HG03039 (cell line): ENCODE measurements around the gene IL17RC.
"Not testable (repeated sequence)": the region's sequence is repeated elsewhere in the genome, so short reads cannot be mapped to it uniquely, and the experiment has no call there.

Source experiments
- ATAC-seq: cut with Tn5 transposase; IDR thresholded peaks from one replicate; pipeline ENCODE4 v1.9.1; 2021; ENCODE audit warnings: mild to moderate bottlenecking, moderate library complexity; ENCODE audit not compliant: unreplicated experiment

The IL17RC gene

GRCh38 chr3:9914559-9915253, 2.2 kb upstream of the IL17RC start:
- ATAC-seq: no peak

DNA sequence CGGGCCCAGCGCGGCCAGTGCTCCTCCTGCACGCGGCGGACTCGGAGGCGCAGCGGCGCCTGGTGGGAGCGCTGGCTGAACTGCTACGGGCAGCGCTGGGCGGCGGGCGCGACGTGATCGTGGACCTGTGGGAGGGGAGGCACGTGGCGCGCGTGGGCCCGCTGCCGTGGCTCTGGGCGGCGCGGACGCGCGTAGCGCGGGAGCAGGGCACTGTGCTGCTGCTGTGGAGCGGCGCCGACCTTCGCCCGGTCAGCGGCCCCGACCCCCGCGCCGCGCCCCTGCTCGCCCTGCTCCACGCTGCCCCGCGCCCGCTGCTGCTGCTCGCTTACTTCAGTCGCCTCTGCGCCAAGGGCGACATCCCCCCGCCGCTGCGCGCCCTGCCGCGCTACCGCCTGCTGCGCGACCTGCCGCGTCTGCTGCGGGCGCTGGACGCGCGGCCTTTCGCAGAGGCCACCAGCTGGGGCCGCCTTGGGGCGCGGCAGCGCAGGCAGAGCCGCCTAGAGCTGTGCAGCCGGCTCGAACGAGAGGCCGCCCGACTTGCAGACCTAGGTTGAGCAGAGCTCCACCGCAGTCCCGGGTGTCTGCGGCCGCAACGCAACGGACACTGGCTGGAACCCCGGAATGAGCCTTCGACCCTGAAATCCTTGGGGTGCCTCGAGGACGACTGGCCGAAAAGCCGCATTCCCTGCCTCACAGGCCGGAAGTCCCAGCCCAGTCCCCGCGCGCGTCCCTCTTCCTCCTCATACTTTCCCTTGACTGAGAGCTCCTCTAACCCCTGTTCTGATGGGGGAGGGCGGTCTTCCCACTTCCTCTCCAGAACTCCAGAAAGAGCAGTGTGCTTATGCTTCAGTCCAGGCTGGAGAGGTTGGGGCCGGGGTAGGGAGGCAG, 1.4 kb upstream of the IL17RC start:
- no peak for ATAC-seq

DNA sequence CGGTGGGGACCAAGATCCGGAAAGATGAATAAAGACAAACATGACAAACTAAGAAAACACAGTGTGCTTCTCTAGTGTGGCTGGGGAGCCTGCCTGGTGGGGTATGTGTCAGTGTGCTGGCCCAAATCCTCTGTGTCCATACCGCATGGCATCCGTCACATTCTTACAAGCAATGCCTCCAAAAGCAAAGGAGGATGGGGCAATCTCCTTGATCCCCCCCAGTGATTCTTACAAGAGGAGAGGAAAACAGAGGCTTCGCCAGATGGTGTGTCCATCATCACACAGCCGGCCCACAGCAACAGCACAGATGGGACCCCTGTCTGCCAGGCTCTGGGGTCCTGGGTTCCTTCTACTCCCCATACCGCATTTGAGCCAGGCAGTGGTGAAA, 558 bp upstream of the IL17RC start:
- ATAC-seq: no peak

- no peak for ATAC-seq
Measured at GRCh38 chr3:9917820-9918219, 922 bp downstream of the IL17RC start.

- ATAC-seq: no peak
Measured at GRCh38 chr3:9918261-9919038, 1.6 kb downstream of the IL17RC start.

GRCh38 chr3:9928158-9928557, 11.3 kb downstream of the IL17RC start:
- ATAC-seq: no peak

DNA sequence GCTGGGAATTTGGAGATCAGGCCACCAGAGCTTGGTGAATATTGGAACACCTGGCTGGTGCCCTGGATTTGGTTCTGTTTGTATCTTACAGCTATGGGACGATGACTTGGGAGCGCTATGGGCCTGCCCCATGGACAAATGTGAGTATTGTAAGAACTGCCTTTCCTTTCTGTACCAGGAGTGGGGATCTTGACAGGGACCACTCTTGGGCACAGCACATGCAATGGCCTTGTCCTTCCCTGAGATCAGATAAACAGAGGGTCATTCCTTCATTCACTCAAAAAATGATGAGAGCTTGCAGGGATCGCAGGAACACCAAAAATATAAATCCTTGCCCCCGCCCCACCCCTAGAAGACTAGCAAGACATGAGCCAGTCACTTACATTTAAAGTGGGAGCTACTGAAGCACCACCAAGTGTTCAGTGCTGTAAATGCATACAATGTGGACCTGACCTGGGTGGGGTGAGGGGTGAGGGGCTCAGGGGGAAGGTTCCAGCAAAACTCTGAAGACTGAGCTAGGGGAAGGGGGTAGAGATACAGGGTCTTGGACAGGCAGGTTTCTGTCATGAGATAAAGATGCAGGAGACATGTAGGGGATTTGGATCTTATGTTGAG, 14.0 kb downstream of the IL17RC start:
- no peak for ATAC-seq

DNA sequence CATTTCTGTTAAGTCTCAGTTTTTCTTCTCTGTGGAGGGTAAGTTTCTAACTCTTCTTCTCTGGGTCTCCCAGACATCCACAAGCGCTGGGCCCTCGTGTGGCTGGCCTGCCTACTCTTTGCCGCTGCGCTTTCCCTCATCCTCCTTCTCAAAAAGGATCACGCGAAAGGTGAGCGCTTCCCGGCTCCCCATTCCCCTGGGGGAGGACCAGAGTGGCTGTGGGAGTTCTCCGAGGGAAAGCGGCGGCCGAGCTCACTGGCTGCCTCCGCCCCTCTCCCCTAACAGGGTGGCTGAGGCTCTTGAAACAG, 15.6 kb downstream of the IL17RC start:
- ATAC-seq: no peak

- peak; percentile 62 for ATAC-seq
Measured at GRCh38 chr3:9932843-9933560, 16.1 kb downstream of the IL17RC start.

- ATAC-seq: peak; percentile 83
Measured at GRCh38 chr3:9933561-9934234, 16.8 kb downstream of the IL17RC start, which contains the start of gene CRELD1. Gene CRELD1, plus strand, starts transcription at chr3:9933834. Its CDS starts 605 bp downstream, at chr3:9934439.

DNA sequence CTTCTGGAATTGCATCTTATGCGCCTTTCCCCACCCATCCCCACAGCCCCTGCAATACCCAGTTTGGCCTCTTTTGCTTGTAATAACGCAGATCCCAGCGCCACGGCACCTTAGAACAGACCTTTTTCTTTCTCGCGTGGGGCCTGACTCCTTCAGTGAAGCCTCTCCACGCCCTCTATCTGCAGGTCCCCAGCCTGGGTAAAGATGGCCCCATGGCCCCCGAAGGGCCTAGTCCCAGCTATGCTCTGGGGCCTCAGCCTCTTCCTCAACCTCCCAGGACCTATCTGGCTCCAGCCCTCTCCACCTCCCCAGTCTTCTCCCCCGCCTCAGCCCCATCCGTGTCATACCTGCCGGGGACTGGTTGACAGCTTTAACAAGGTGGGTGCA, 17.3 kb downstream of the IL17RC start:
- ATAC-seq: no peak

DNA sequence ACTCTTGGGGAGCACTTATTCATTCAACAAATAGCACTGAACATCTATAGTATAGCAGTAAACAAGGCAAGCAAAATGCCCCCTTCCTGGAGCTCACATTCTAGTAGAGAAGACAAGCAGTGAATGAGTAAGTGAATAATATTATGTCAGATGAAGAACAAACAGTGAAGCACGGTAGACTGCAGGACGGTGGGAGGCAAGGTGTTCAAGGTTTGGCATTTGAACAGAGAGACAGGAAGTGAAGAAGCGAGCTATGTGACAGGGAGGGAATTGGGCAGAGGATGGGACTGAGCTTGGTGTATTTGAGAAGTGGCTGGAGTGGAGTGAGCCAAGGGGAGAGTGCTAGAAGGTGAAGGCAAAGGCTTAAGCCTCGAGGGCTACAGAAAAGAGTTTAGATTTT, 18.1 kb downstream of the IL17RC start:
- no peak for ATAC-seq

- no peak for ATAC-seq
Measured at GRCh38 chr3:9935966-9936510, 19.1 kb downstream of the IL17RC start.

- ATAC-seq: no peak
Measured at GRCh38 chr3:9937486-9938238, 20.8 kb downstream of the IL17RC start.

GRCh38 chr3:9938966-9939365, 22.1 kb downstream of the IL17RC start:
- no peak for ATAC-seq

GRCh38 chr3:9939906-9940305, 23.0 kb downstream of the IL17RC start:
- not testable (repeated sequence) for ATAC-seq

DNA sequence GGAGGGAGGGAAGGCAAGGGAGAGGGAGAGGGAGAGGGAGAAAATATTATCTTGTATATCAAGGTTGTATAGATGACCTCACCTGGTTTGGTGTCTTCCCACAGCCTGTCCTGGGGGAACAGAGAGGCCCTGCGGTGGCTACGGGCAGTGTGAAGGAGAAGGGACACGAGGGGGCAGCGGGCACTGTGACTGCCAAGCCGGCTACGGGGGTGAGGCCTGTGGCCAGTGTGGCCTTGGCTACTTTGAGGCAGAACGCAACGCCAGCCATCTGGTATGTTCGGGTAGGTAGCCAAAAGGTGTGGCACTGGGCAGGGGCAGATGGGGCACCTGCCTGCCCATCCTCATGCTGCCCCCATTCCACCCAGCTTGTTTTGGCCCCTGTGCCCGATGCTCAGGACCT, 23.8 kb downstream of the IL17RC start:
- no peak for ATAC-seq

GRCh38 chr3:9942164-9942563, 25.3 kb downstream of the IL17RC start:
- ATAC-seq: no peak
